Activated naive CD4-positive, alpha-beta T cell treated with anti-CD3 and anti-CD28 coated beads for 36 hours (primary cell): ENCODE data around the gene CCDC83. TPM values are rescaled to one million over a fixed set of nuclear protein-coding genes. Genes with fewer than 3 reads are reported as not detected.

Experiments used
- total RNA-seq, 2 experiments: library from RNA; stranded (reverse); gene quantifications; one replicate each; pipeline ENCODE4 v1.2.3, GENCODE V29; 2021

The CCDC83 gene
- total RNA-seq, 2 experiments from 2014 or later = not detected

Other genes starting within 250 kb of the CCDC83 start
- 1 to 10 TPM; 3.3 to 4.6 TPM for gene DLG2, start 228.0 kb upstream of the CCDC83 start, total RNA-seq
- 10 to 100 TPM; 72.6 to 79.0 TPM for gene TMEM126B, start 226.8 kb upstream of the CCDC83 start, total RNA-seq
- gene TMEM126A, start 207.4 kb upstream of the CCDC83 start, total RNA-seq = 10 to 100 TPM; 47.5 to 56.2 TPM
- gene CREBZF, start 190.3 kb upstream of the CCDC83 start, total RNA-seq = 10 to 100 TPM; 53.3 to 53.9 TPM
- gene CCDC89, start 169.2 kb upstream of the CCDC83 start, total RNA-seq = not detected
- 10 to 100 TPM; 13.8 to 13.9 TPM for gene SYTL2, start 44.2 kb upstream of the CCDC83 start, total RNA-seq
- 10 to 100 TPM; 38.6 to 42.3 TPM for gene PICALM, start 213.7 kb downstream of the CCDC83 start, total RNA-seq